GM12873 (cell line): Measurements from ENCODE around the gene ACOT8.

Source experiments
- TF ChIP-seq, protein P1 (sequence below): IDR thresholded peaks from 2 replicates; pipeline ENCODE4 v1.5.1; 2012; ENCODE audit warnings: low read depth, mild to moderate bottlenecking, moderate library complexity, low read length, control low read depth; ENCODE audit not compliant: insufficient read depth; ENCODE audit errors: missing control alignments

The ACOT8 gene

DNA sequence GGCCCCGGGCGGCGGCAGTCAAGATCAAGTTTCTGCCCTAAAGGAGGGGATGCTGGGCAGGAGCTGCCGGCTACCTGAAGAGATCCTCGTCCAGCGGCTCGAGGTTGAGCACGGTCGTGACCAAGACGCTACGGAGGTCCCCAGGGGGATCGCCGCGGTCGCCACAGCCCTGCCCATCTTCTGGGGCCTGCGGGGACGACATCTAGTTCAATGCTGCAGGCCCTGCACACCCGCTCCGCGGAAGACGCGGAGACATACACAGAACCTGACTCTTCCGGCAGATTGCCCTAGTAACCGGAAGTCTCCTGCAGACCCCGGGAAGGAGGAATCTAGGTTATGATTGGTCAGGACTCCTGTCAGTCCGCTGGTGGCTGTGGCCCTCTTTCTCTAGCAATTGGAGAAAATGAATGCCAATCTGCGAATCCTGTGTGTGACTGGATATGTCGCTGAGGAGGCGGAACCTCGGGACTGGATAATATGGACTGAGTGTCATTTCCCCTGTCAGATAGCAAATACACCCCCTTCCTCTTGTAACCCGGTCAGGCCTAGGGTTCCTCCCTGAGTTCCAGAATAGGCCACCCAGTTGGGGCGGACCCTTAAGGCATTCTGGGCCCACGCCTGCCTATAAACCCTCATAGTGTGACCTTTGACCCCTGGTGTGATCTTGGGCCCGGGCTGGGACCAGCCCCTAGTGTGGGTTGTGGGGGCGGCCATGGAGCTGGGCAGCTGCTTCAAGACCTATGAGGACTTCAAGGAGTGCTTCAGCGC is at the start of gene ACOT8, which contains the start of gene ZSWIM3:
ACOT8 (minus strand) TSS at position 279 of the 768 bp plus-strand sequence; CDS start at position 202, 77 bp downstream.
ZSWIM3 (plus strand) TSS at position 501 of the 768 bp plus-strand sequence; CDS start at position 713, 212 bp downstream.
- TF ChIP-seq, protein P1, sequence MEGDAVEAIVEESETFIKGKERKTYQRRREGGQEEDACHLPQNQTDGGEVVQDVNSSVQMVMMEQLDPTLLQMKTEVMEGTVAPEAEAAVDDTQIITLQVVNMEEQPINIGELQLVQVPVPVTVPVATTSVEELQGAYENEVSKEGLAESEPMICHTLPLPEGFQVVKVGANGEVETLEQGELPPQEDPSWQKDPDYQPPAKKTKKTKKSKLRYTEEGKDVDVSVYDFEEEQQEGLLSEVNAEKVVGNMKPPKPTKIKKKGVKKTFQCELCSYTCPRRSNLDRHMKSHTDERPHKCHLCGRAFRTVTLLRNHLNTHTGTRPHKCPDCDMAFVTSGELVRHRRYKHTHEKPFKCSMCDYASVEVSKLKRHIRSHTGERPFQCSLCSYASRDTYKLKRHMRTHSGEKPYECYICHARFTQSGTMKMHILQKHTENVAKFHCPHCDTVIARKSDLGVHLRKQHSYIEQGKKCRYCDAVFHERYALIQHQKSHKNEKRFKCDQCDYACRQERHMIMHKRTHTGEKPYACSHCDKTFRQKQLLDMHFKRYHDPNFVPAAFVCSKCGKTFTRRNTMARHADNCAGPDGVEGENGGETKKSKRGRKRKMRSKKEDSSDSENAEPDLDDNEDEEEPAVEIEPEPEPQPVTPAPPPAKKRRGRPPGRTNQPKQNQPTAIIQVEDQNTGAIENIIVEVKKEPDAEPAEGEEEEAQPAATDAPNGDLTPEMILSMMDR: no peak

GRCh38 chr20:45905505-45906079 is 48.4 kb upstream of the ACOT8 start:
- TF ChIP-seq, protein P1: no peak

- TF ChIP-seq, protein P1: no peak
Measured at GRCh38 chr20:45904583-45905504, 47.7 kb upstream of the ACOT8 start.

DNA sequence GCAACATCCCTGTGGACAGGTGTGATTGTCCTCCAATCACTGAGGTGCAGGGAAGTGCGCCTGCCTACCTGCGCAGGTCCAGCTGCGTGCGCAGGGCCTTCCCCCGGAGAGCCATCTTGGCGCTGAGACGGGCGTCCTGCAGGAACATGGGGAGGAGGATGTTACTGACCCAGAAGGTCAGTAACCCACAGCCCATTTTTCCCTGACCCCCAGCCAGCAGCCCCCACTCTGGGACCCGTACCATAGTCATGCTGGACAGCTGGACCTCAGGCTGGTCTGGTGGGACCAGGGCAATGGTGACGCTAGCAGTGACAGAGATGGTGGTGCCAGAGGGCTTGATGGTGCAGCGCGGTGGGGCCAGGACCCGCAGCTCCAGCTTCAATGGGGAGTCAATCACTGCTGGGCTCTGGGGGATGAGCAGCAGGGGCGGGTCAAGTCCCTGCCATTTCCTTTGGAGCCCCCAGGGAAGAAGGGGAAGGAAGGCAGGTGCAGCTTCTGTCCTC is 45.1 kb upstream of the ACOT8 start:
- TF ChIP-seq, protein P1: no peak

DNA sequence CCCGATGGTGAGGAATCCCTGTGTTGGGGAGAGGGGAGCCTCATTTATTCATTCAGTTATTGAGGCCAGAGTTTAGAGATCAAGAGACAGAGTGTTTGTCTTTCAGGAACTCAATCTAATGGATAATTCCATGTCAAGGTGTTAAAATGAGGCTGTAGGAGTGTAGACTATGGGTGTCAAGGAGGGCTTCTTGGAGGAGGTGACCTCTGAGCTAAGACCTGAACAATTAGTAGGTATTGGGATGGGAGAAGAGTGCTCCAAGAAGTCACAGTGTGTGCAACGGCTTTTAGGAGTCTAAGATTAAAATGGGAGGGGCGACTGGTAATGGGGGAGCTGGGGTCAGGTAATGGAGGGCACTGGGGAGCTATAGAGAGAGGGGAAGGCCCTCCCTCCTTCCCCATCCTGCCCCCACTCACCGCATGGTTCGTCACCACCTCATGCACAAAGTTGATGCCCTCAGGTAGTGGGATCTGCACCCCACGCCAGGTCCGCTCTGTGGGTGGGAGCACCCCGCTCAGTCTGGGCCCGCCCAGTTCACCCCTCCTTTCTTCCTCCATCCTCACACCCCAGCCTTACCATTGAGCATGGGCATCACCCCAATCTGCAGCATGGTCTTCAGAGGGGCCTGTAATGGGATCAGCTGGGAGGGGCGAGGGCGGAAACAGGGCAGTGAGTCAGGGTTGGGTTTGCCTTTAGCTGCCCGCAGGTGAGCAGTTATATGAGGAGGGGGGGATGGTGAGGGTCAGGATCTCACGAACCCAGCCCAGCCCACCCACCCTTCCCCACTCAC is 42.0 kb upstream of the ACOT8 start:
- TF ChIP-seq, protein P1: no peak

DNA sequence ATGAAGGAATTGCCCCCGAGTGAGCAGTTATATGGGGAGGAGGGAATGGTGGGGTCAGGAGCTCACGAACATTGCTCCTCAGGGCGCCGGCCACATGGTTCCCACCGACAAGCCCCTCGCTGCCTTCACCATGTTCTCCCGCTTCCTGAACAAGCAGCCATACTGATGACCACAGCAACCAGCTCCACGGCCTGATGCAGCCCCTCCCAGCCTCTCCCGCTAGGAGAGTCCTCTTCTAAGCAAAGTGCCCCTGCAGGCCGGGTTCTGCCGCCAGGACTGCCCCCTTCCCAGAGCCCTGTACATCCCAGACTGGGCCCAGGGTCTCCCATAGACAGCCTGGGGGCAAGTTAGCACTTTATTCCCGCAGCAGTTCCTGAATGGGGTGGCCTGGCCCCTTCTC is 41.1 kb upstream of the ACOT8 start:
- TF ChIP-seq, protein P1: no peak
